IMR-90 (cell line): ENCODE data around the gene PRELP. TPM values are rescaled to one million over a fixed set of nuclear protein-coding genes. Genes with fewer than 3 reads are reported as not detected.
A peak's percentile ranks its signal among the peaks of the same experiment; 100 is the strongest.

Experiments used
- SMC3 ChIP-seq: fragments of 150-350 bp; IDR thresholded peaks from 2 replicates; pipeline ENCODE4 v1.6.1; 2016; ENCODE audit warnings: low read depth, mild to moderate bottlenecking, antibody characterized with exemption, low read length, moderate library complexity
- polyA plus RNA-seq, 3 experiments: library from polyadenylated mRNA; depleted of rRNA; stranded (reverse); fragments of >200 nt; gene quantifications; 2 replicates each; pipeline ENCODE4 v1.2.3, GENCODE V29; 2012; ENCODE audit warnings: low replicate concordance in 1 of 3
- total RNA-seq: library from RNA; depleted of rRNA; stranded (reverse); fragments of >200 nt; gene quantifications from 2 replicates; pipeline ENCODE4 v1.2.3, GENCODE V29; 2012
- TF ChIP-seq, protein P1 (sequence below): fragments of 150-350 bp; IDR thresholded peaks from 2 replicates; pipeline ENCODE4 v1.6.1; 2017; ENCODE audit warnings: mild to moderate bottlenecking, antibody characterized with exemption, low read length, low read depth

Gene PRELP
- total and polyA plus RNA-seq, 2 of the 4 experiments (the other 2 are of a cell fraction), result 0.56 TPM; not detected in 1

DNA sequence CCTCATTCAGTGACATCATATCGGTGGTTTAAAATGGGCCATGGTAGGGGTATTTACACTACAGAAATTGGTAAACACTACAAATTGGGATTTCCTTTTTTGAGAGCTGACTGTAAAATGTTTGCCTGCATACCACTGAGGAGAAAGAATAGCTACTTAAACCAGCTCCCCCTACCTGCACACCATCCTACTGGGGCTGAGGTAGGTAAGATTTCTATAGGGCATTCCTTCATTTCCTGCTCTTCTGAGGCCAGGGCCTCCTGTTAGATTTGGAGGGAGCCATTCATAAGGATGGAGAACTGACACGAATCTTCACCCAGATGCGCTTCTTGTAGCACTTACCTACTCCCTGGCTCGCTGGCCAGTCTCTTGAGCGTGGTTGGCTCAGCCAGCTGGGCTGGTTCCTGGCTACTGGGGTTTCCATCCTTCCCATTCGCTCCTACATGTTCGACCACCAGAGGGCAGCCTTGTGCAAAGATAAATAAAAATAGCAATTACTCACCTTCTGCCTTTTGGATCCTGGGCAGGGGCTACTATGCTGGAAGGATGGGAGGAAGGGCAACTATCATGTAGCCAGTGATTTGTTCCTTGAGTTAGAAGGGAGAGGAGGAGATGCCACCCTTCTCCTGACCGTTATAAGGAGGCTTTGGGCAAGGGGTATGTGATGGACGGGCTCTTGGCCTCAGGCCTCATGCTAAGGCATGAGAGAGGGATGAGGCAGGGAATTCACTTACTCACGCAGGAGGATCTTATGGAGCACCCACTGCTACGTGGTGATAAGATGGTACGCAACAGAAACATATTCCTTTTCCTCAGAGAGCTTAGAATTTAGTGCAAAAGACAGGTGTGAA is 29.0 kb downstream of the PRELP start (continued):
- TF ChIP-seq, protein P1, sequence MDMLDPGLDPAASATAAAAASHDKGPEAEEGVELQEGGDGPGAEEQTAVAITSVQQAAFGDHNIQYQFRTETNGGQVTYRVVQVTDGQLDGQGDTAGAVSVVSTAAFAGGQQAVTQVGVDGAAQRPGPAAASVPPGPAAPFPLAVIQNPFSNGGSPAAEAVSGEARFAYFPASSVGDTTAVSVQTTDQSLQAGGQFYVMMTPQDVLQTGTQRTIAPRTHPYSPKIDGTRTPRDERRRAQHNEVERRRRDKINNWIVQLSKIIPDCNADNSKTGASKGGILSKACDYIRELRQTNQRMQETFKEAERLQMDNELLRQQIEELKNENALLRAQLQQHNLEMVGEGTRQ, result no peak
- peak; percentile 97 for TF ChIP-seq SMC3
